ENCODE measurements around the gene FRMD8. TPM values are rescaled to one million over a fixed set of nuclear protein-coding genes. Genes with fewer than 3 reads are reported as not detected.

The FRMD8 gene
- total and polyA plus RNA-seq, 2 experiments from 2014 or later, result 7.0 to 35.4 TPM

DNA sequence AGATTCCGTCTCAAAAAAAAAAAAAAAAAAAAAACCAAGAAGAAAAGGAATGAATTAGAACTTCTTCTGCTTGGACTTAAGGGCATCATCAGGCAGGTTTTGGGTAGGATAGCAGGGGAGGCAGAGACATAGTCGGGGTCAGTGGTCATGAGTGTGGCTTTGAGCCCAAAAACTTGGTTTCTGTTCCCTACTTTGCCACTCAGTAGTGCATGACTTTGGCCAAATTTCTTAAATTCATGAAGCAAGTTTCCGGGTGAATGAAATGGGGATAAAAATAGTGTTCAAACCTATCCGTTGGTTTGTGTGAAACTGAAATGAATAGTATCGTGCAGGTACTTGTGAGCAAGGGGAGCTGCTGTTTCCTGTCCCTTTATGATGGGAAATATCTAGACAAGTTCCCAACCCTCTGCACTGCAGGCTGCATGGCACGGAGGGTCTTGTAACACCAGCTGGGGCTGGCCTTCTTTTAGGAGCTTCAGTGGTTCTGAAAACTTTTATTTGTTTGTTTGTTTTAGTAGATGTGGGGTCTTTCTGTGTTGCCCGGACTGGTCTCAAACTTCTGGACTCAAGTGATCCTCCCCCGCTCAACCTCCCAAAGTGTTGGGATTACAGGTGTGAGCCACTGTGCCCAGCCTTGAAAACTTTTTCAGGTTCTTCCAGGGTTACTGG, 54.5 kb downstream of the FRMD8 start:
- Histone ChIP-seq H3K79me2 (replicated peaks; ENCODE audit: insufficient read depth) (no peaks in the 10 kb centered on the region), H4K20me1 (replicated peaks; ENCODE audit: insufficient read depth) (no peaks in the 10 kb centered on the region; the same call in 1 of the 2 replicates), H3K4me2 (no peak overlapping the region), H3K27me3 (ENCODE audit: insufficient read depth) (no peaks in the 10 kb centered on the region), H3K4me3 (no peak overlapping the region), H3K9me2 (ENCODE audit: insufficient read depth) (no peaks in the 10 kb centered on the region), H3F3A (replicated peaks; ENCODE audit: low read depth) (0 out of 2 replicates have a peak, but pooled peaks cover 3% of the 10 kb centered on the region), H3K4me1 (ENCODE audit: insufficient read depth) (no peaks in the 10 kb centered on the region), H2AFZ (no peak overlapping the region), H3K27ac (ENCODE audit: low read depth) (no peak overlapping the region), H3K36me3 (ENCODE audit: insufficient read depth) (no peaks in the 10 kb centered on the region)
- Mint-ChIP-seq H3K27ac (no peak overlapping the region), H3K36me3 (ENCODE audit: low read depth) (no peaks in the 10 kb centered on the region), H3K4me3 (no peak overlapping the region), H3K27me3 (ENCODE audit: insufficient read depth, low read depth, poor library complexity) (peaks cover 12% of the 10 kb centered on the region), H3K4me1 (peaks cover 2% of the 10 kb centered on the region; the same call in 2 of the 3 replicates), H3K9me3 (no peaks in the 10 kb centered on the region)
- TF ChIP-seq, protein P1, sequence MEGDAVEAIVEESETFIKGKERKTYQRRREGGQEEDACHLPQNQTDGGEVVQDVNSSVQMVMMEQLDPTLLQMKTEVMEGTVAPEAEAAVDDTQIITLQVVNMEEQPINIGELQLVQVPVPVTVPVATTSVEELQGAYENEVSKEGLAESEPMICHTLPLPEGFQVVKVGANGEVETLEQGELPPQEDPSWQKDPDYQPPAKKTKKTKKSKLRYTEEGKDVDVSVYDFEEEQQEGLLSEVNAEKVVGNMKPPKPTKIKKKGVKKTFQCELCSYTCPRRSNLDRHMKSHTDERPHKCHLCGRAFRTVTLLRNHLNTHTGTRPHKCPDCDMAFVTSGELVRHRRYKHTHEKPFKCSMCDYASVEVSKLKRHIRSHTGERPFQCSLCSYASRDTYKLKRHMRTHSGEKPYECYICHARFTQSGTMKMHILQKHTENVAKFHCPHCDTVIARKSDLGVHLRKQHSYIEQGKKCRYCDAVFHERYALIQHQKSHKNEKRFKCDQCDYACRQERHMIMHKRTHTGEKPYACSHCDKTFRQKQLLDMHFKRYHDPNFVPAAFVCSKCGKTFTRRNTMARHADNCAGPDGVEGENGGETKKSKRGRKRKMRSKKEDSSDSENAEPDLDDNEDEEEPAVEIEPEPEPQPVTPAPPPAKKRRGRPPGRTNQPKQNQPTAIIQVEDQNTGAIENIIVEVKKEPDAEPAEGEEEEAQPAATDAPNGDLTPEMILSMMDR (conservative IDR thresholded peaks at IDR 0.05; ENCODE audit: low read depth in 2 of 2), result no peak
- TF ChIP-seq, protein P2, sequence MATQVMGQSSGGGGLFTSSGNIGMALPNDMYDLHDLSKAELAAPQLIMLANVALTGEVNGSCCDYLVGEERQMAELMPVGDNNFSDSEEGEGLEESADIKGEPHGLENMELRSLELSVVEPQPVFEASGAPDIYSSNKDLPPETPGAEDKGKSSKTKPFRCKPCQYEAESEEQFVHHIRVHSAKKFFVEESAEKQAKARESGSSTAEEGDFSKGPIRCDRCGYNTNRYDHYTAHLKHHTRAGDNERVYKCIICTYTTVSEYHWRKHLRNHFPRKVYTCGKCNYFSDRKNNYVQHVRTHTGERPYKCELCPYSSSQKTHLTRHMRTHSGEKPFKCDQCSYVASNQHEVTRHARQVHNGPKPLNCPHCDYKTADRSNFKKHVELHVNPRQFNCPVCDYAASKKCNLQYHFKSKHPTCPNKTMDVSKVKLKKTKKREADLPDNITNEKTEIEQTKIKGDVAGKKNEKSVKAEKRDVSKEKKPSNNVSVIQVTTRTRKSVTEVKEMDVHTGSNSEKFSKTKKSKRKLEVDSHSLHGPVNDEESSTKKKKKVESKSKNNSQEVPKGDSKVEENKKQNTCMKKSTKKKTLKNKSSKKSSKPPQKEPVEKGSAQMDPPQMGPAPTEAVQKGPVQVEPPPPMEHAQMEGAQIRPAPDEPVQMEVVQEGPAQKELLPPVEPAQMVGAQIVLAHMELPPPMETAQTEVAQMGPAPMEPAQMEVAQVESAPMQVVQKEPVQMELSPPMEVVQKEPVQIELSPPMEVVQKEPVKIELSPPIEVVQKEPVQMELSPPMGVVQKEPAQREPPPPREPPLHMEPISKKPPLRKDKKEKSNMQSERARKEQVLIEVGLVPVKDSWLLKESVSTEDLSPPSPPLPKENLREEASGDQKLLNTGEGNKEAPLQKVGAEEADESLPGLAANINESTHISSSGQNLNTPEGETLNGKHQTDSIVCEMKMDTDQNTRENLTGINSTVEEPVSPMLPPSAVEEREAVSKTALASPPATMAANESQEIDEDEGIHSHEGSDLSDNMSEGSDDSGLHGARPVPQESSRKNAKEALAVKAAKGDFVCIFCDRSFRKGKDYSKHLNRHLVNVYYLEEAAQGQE (IDR thresholded peaks at IDR 0.05; ENCODE audit: unreplicated experiment), result no peak
- no peak for TF ChIP-seq ZNF331 (CRISPR knock-in tag; IDR thresholded peaks at IDR 0.05; ENCODE audit: low read depth)
- no peak for TF ChIP-seq CREB1 (CRISPR knock-in tag; IDR thresholded peaks at IDR 0.05; ENCODE audit: low read depth)
- TF ChIP-seq ZNF114 (CRISPR knock-in tag; IDR thresholded peaks at IDR 0.05), result no peak
- ATAC-seq (no peak), DNase-seq (ENCODE audit: low spot score) (no peak)

DNA sequence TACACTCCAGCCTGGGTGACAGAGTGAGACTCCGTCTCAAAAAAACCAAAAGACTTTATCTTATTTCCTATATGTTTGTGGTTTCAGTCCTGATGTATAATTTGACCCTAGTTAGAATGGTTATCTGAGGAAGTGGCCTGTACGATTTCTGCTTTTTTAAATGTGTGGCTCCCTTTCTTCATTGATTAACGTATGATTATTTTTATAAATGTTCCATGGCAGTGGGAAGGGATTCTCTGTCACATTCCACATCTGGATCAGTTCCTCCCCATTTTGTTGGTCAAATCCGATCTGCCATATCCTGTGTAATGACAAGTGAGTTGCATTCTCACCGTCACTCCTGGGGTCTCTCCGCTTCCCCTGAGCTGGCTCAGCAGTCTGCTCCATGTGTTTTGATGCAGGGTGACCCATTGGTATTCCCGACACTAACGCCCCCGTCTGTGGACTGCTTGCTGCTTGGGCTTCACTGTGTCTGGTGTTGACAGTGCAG, 56.5 kb downstream of the FRMD8 start:
- H3K27ac Mint-ChIP-seq, result no peak overlapping the region

More for the DNA sequence above, 56.5 kb downstream of the FRMD8 start:
- Histone ChIP-seq H3K27me3 (ENCODE audit: insufficient read depth) (no peaks in the 10 kb centered on the region), H3K27ac (ENCODE audit: low read depth) (0 out of 2 replicates have a peak overlapping the region, but pooled peaks have one; percentile 39), H3K9me2 (ENCODE audit: insufficient read depth) (no peaks in the 10 kb centered on the region), H3K79me2 (replicated peaks; ENCODE audit: insufficient read depth) (no peaks in the 10 kb centered on the region), H3K4me3 (no peak overlapping the region), H4K20me1 (replicated peaks; ENCODE audit: insufficient read depth) (no peaks in the 10 kb centered on the region; the same call in 1 of the 2 replicates), H2AFZ (no peak overlapping the region), H3K4me1 (ENCODE audit: insufficient read depth) (no peaks in the 10 kb centered on the region), H3F3A (replicated peaks; ENCODE audit: low read depth) (0 out of 2 replicates have a peak, but pooled peaks cover 3% of the 10 kb centered on the region), H3K36me3 (ENCODE audit: insufficient read depth) (no peaks in the 10 kb centered on the region), H3K4me2 (no peak overlapping the region)
- TF ChIP-seq STAT1 (IDR thresholded peaks at IDR 0.05; ENCODE audit: unreplicated experiment), result no peak
- TF ChIP-seq, protein P2 (IDR thresholded peaks at IDR 0.05; ENCODE audit: unreplicated experiment), result no peak
- Mint-ChIP-seq H3K36me3 (ENCODE audit: low read depth) (no peaks in the 10 kb centered on the region), H3K27me3 (ENCODE audit: insufficient read depth, low read depth, poor library complexity) (peaks cover 14% of the 10 kb centered on the region), H3K9me3 (no peaks in the 10 kb centered on the region), H3K4me3 (no peak overlapping the region), H3K4me1 (peaks cover 2% of the 10 kb centered on the region; the same call in 2 of the 3 replicates)
- ATAC-seq (no peak), DNase-seq (ENCODE audit: low spot score) (no peak)
